ENCODE measurements around the gene FRMD1.

The FRMD1 gene

GRCh38 chr6:168083514-168083885 lies 4.5 kb upstream of the FRMD1 start:
- no peak for TF ChIP-seq REST (IDR thresholded peaks at IDR 0.05; ENCODE audit: insufficient read depth in 1 of 2, low read depth in 2 of 2, low read length in 2 of 2)
- no peak for TF ChIP-seq TAF1 (IDR thresholded peaks at IDR 0.05; ENCODE audit: borderline replicate concordance, insufficient read depth, low read length)
- no peak for TF ChIP-seq FOXP2 (optimal IDR thresholded peaks at IDR 0.05; ENCODE audit: borderline replicate concordance, extremely low read depth, extremely low read length, insufficient read depth)

- TF ChIP-seq POLR2AphosphoS5 (IDR thresholded peaks at IDR 0.05; ENCODE audit: low read depth, low read length) (no peak), FOXP2 (optimal IDR thresholded peaks at IDR 0.05; ENCODE audit: borderline replicate concordance, extremely low read depth, extremely low read length, insufficient read depth) (no peak)
Measured at GRCh38 chr6:168082860-168083513, 4.0 kb upstream of the FRMD1 start.

- TF ChIP-seq POLR2AphosphoS5 (IDR thresholded peaks at IDR 0.05; ENCODE audit: low read depth, low read length), result no peak
- TF ChIP-seq FOXP2 (optimal IDR thresholded peaks at IDR 0.05; ENCODE audit: borderline replicate concordance, extremely low read depth, extremely low read length, insufficient read depth), result no peak
- no peak for TF ChIP-seq TAF1 (IDR thresholded peaks at IDR 0.05; ENCODE audit: borderline replicate concordance, insufficient read depth, low read length)
- no peak for TF ChIP-seq SIN3A (IDR thresholded peaks at IDR 0.05; ENCODE audit: borderline replicate concordance, insufficient read depth, low read length)
- no peak for TF ChIP-seq REST (IDR thresholded peaks at IDR 0.05; ENCODE audit: insufficient read depth in 1 of 2, low read depth in 2 of 2, low read length in 2 of 2)
Measured at GRCh38 chr6:168081858-168082546, 3.0 kb upstream of the FRMD1 start.

- TF ChIP-seq POLR2AphosphoS5 (IDR thresholded peaks at IDR 0.05; ENCODE audit: low read depth, low read length), result no peak
- TF ChIP-seq TAF1 (IDR thresholded peaks at IDR 0.05; ENCODE audit: borderline replicate concordance, insufficient read depth, low read length), result no peak
- no peak for TF ChIP-seq SIN3A (IDR thresholded peaks at IDR 0.05; ENCODE audit: borderline replicate concordance, insufficient read depth, low read length)
- TF ChIP-seq FOXP2 (optimal IDR thresholded peaks at IDR 0.05; ENCODE audit: borderline replicate concordance, extremely low read depth, extremely low read length, insufficient read depth), result no peak
- TF ChIP-seq REST (IDR thresholded peaks at IDR 0.05; ENCODE audit: insufficient read depth in 1 of 2, low read depth in 2 of 2, low read length in 2 of 2), result no peak
Measured at GRCh38 chr6:168080393-168081077, 1.5 kb upstream of the FRMD1 start.

GRCh38 chr6:168078175-168078942 lies 653 bp downstream of the FRMD1 start:
- TF ChIP-seq REST (IDR thresholded peaks at IDR 0.05; ENCODE audit: insufficient read depth in 1 of 2, low read depth in 2 of 2, low read length in 2 of 2) (no peak), TAF1 (IDR thresholded peaks at IDR 0.05; ENCODE audit: borderline replicate concordance, insufficient read depth, low read length) (no peak), FOXP2 (optimal IDR thresholded peaks at IDR 0.05; ENCODE audit: borderline replicate concordance, extremely low read depth, extremely low read length, insufficient read depth) (no peak), SIN3A (IDR thresholded peaks at IDR 0.05; ENCODE audit: borderline replicate concordance, insufficient read depth, low read length) (no peak), POLR2AphosphoS5 (IDR thresholded peaks at IDR 0.05; ENCODE audit: low read depth, low read length) (no peak)

All from PFSK-1 (cell line).